Fibroblast of skin of left quadriceps (primary cell): Measurements from ENCODE around the gene TM2D3.

ENCODE experiments used
- DNase-seq, 2 experiments: peaks; one replicate each; pipeline ENCODE4 v3.0.0-alpha.2; 2013; ENCODE audit warnings: low read depth in 2 of 2

Gene TM2D3

DNA sequence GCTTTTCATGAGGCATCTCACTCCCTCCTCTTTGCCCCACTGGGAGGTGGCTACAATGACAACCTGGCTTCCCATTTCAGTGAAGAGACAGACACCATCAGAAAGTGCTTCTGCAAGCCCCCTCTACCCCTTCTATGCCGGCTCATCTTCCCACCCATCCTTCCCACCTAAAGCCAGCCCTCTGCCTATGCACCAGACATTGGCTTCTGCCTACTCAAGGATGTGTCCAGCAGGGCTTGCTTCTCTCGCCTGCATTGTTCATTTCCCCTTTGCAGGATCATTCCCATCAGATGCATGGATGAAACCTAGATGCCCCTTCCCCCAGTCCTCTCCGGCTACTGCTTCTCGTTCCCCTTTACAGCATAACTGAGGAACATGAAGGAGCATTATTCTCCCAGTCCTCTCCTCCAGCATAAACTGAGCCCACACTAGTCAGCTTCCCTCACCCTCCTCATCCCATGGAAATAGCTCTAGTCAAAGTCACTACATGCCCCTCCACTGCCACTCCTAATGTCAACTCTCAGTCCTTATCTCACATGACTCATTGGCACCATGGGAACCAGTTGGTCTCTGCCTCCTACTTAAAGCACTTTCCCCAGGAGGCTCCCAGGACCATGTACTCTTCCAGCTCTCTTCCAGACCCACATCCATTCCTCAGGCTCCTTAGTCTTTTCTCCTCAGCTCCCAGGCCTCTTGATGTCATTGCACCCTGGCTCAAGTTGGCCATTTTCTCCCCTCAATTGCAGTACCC lies 47.9 kb downstream of the TM2D3 start:
- DNase-seq = no peak

DNA sequence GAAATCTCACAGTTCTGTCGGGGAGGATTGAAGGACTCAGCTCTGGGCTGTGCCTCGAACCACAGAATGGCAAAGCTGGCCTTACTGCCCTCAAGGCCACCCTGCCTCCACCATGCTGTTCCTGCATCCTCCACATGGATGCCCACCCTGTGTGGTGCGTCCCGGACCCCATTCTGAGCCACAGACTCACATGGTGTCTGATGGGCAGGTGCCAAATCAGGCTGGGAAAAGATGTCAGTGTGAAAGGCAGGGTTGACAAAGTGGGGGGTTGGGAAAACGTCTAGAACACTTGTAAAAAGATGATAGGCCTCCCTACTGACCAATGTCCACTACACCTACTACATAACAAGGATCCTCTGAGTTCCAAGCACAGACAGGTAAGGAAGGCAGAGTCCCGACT lies 49.4 kb downstream of the TM2D3 start:
- no peak for DNase-seq

DNA sequence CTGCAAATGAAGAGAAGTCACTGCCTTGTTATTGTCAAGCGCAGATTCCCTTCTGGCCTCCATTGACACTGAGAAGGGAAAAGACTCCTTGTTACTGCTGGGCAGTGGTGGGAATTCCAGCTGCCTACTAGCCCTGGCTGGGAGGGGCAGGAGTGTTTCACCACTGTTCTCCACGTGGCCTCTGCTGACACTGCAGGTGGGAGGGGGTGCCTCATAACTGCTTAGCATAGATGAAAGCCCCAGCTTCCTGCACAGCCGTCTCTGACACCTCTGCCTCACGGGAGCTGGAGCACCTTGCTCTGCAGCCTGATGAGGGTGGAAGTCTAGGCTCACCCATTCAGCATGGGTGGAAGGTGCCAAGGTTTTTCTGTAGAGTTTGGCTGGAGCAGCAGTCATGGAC lies 52.1 kb downstream of the TM2D3 start:
- no peak for DNase-seq

DNA sequence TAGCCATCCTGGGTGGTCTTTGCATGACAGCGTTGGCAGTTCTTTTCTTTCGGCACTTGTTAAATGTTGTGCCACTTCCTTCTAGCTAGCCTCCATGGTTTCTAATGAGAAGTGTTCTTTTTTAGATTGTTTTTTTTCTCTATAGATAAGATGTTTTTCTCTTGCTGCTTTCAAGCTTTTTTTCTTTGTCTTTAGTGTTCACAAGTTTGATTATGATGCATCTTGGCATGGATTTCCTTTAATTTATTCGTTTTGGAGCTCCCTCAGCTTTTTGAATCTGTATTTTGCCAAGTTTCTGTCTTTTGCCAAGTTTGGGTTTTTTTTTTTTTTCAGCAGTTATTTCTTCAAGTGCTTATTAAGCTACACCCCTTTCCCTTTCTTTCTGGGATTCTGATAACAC lies 53.1 kb downstream of the TM2D3 start:
- no peak for DNase-seq

DNA sequence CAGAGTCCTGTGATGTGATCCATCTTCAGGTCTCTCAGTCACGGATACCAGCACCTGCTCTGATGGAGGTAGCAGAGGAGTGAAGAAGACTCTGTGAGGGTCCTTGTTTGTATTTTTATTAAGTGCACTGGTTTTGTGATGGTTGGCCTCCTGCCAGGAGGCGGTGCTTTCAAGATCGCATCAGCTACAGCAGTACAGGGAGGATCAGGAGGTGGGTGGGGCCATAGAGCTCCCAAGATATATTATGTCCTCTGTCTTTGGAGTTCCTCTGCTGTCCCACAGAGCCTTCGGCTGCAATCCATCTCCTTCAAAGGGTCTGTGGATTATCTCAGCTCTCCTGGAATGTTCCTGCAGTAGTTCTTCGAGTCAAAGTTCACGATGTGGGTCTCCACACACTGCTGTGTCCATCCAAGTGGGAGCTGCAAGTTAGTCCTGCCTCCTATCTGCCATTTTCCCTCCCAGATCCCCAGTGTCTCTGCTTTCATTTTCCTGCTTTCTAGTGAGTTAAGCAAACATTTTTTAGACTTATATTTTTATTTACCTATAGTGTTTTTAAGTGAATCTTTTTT lies 54.7 kb downstream of the TM2D3 start:
- DNase-seq = no peak

GRCh38 chr15:101596633-101597032 lies 55.5 kb downstream of the TM2D3 start:
- no peak for DNase-seq
